ENCODE data around the gene ADGRB2. TPM values are rescaled to one million over a fixed set of nuclear protein-coding genes. Genes with fewer than 3 reads are reported as not detected.

Gene ADGRB2
- total RNA-seq, 4 donors from 2014 or later, result 3.3 to 39.1 (median 17.2) TPM

- Histone ChIP-seq H3K4me3 (no peak overlapping the region), H3K27me3 (no peaks in the 10 kb centered on the region), H3K27ac (no peak overlapping the region), H3K36me3 (no peaks in the 10 kb centered on the region), H3K9me3 (no peaks in the 10 kb centered on the region), H3K4me1 (peaks cover 0 to 10% (median 0%) of the 10 kb centered on the region in 4 donors)
- no peak for TF ChIP-seq CTCF (IDR thresholded peaks at IDR 0.05)
- DNase-seq, result no peak
Observed at GRCh38 chr1:31732751-31733289, 31.3 kb downstream of the ADGRB2 start.

GRCh38 chr1:31732343-31732742 lies 31.8 kb downstream of the ADGRB2 start:
- Histone ChIP-seq H3K36me3 (no peaks in the 10 kb centered on the region), H3K4me1 (peaks cover 0 to 10% (median 0%) of the 10 kb centered on the region in 4 donors), H3K9me3 (no peaks in the 10 kb centered on the region), H3K4me3 (no peak overlapping the region), H3K27ac (no peak overlapping the region), H3K27me3 (no peaks in the 10 kb centered on the region)
- no peak for TF ChIP-seq CTCF (IDR thresholded peaks at IDR 0.05)
- no peak for TF ChIP-seq POLR2A (IDR thresholded peaks at IDR 0.05)
- DNase-seq, result no peak

- Histone ChIP-seq H3K36me3 (no peaks in the 10 kb centered on the region), H3K9me3 (no peaks in the 10 kb centered on the region), H3K4me1 (no peaks in the 10 kb centered on the region), H3K27me3 (no peaks in the 10 kb centered on the region), H3K4me3 (no peak overlapping the region), H3K27ac (no peak overlapping the region)
- no peak for DNase-seq
- TF ChIP-seq POLR2A (IDR thresholded peaks at IDR 0.05), result no peak
Observed at GRCh38 chr1:31731049-31731565, 33.0 kb downstream of the ADGRB2 start.

GRCh38 chr1:31730336-31731048 lies 33.6 kb downstream of the ADGRB2 start:
- no peak for TF ChIP-seq POLR2A (IDR thresholded peaks at IDR 0.05)
- no peak for TF ChIP-seq CTCF (IDR thresholded peaks at IDR 0.05)
- H3K27me3 ChIP-seq, result no peaks in the 10 kb centered on the region
- H3K4me1 ChIP-seq, result no peaks in the 10 kb centered on the region
- no peaks in the 10 kb centered on the region for H3K36me3 ChIP-seq
- no peak overlapping the region for H3K27ac ChIP-seq
- no peaks in the 10 kb centered on the region for H3K9me3 ChIP-seq
- no peak overlapping the region for H3K4me3 ChIP-seq
- no peak for DNase-seq

GRCh38 chr1:31727849-31728248 lies 36.3 kb downstream of the ADGRB2 start:
- H3K36me3 ChIP-seq, result no peaks in the 10 kb centered on the region
- TF ChIP-seq CTCF (IDR thresholded peaks at IDR 0.05) (no peak), POLR2A (IDR thresholded peaks at IDR 0.05) (no peak)
- DNase-seq, result no peak

GRCh38 chr1:31727195-31727594 lies 36.9 kb downstream of the ADGRB2 start:
- H3K4me1 ChIP-seq, result no peaks in the 10 kb centered on the region
- H3K4me3 ChIP-seq, result no peak overlapping the region
- H3K9me3 ChIP-seq, result no peaks in the 10 kb centered on the region
- H3K27me3 ChIP-seq, result no peaks in the 10 kb centered on the region
- no peak for TF ChIP-seq CTCF (IDR thresholded peaks at IDR 0.05)
- no peak for TF ChIP-seq POLR2A (IDR thresholded peaks at IDR 0.05)
- H3K36me3 ChIP-seq, result no peaks in the 10 kb centered on the region
- DNase-seq, result no peak
- H3K27ac ChIP-seq, result no peak overlapping the region

More at GRCh38 chr1:31727849-31728248, 36.3 kb downstream of the ADGRB2 start:
- Histone ChIP-seq H3K4me1 (no peaks in the 10 kb centered on the region), H3K27ac (no peak overlapping the region), H3K27me3 (no peaks in the 10 kb centered on the region), H3K9me3 (no peaks in the 10 kb centered on the region), H3K4me3 (no peak overlapping the region)
